ENCODE data around the gene NFAT5.
"Not testable (repeated sequence)": the region's sequence is repeated elsewhere in the genome, so short reads cannot be mapped to it uniquely, and the experiment has no call there.

NFAT5 gene

GRCh38 chr16:69555867-69556266 lies 9.9 kb upstream of the NFAT5 start:
- no peak for FAIRE-seq

- FAIRE-seq = no peak
These were observed 6.6 kb upstream of the NFAT5 start for GRCh38 chr16:69559164-69559563.

- not testable (repeated sequence) for FAIRE-seq
These were observed 4.4 kb upstream of the NFAT5 start for GRCh38 chr16:69561367-69561766.

GRCh38 chr16:69561901-69562300 lies 3.9 kb upstream of the NFAT5 start:
- no peak for FAIRE-seq

GRCh38 chr16:69562813-69563212 lies 3.0 kb upstream of the NFAT5 start:
- no peak for FAIRE-seq

- FAIRE-seq = no peak
These were observed 1.9 kb upstream of the NFAT5 start for GRCh38 chr16:69563605-69564580.

- FAIRE-seq = no peak
These were observed 708 bp upstream of the NFAT5 start for GRCh38 chr16:69564845-69565670.

GRCh38 chr16:69566240-69566980 lies 644 bp downstream of the NFAT5 start:
- FAIRE-seq = no peak

- FAIRE-seq = no peak
These were observed 1.4 kb downstream of the NFAT5 start for GRCh38 chr16:69566981-69567680.

GRCh38 chr16:69568676-69569075 lies 2.9 kb downstream of the NFAT5 start:
- FAIRE-seq = no peak

- not testable (repeated sequence) for FAIRE-seq
These were observed 13.0 kb downstream of the NFAT5 start for GRCh38 chr16:69578771-69579170.

- FAIRE-seq = no peak
These were observed 14.2 kb downstream of the NFAT5 start for GRCh38 chr16:69579783-69580481.

GRCh38 chr16:69581297-69581696 lies 15.5 kb downstream of the NFAT5 start:
- no peak for FAIRE-seq

- not testable (repeated sequence) for FAIRE-seq
These were observed 18.7 kb downstream of the NFAT5 start for GRCh38 chr16:69584493-69584892.

- FAIRE-seq = no peak
These were observed 23.9 kb downstream of the NFAT5 start for GRCh38 chr16:69589434-69590269.

- FAIRE-seq = no peak
These were observed 24.8 kb downstream of the NFAT5 start for GRCh38 chr16:69590590-69590989.

GRCh38 chr16:69593751-69594255 lies 28.0 kb downstream of the NFAT5 start:
- no peak for FAIRE-seq

GRCh38 chr16:69595127-69596036 lies 29.6 kb downstream of the NFAT5 start:
- no peak for FAIRE-seq

- no peak for FAIRE-seq
These were observed 31.0 kb downstream of the NFAT5 start for GRCh38 chr16:69596801-69597200.

All from TTC549 (cell line).